ENCODE measurements around the gene NT5M. TPM values are rescaled to one million over a fixed set of nuclear protein-coding genes. Genes with fewer than 3 reads are reported as not detected.

The NT5M gene
- polyA plus RNA-seq, 2 of the 4 experiments (the other 2 are of a cell fraction): 5.3 to 5.9 TPM

Other genes with a start within 250 kb of the NT5M start
- 5.4 and 5.7 TPM in 2 replicates for gene PLD6, start 97.0 kb upstream of the NT5M start, polyA plus RNA-seq (2011; rRNA removed)
- 5.6 to 6.6 TPM (median 5.6 TPM) in 3 replicates for gene PLD6, start 97.0 kb upstream of the NT5M start, polyA plus RNA-seq (2017; fragmentation: RNase III; extraction: RNeasy Plus Mini Kit Qiagen cat#74134 plus additional on column Dnase treatment)
- gene FLCN, start 66.2 kb upstream of the NT5M start, polyA plus RNA-seq (2011; rRNA removed): 14.2 and 16.1 TPM in 2 replicates
- gene FLCN, start 66.2 kb upstream of the NT5M start, polyA plus RNA-seq (2017; fragmentation: RNase III; extraction: RNeasy Plus Mini Kit Qiagen cat#74134 plus additional on column Dnase treatment): 17.3 to 25.1 TPM (median 22.1 TPM) in 3 replicates
- 204 and 209 TPM in 2 replicates for gene COPS3, start 22.1 kb upstream of the NT5M start, polyA plus RNA-seq (2011; rRNA removed)
- gene COPS3, start 22.1 kb upstream of the NT5M start, polyA plus RNA-seq (2017; fragmentation: RNase III; extraction: RNeasy Plus Mini Kit Qiagen cat#74134 plus additional on column Dnase treatment): 144 to 164 TPM (median 149 TPM) in 3 replicates
- 13.0 and 15.2 TPM in 2 replicates for gene MED9, start 173.6 kb downstream of the NT5M start, polyA plus RNA-seq (2011; rRNA removed)
- 15.9 to 17.4 TPM (median 17.4 TPM) in 3 replicates for gene MED9, start 173.6 kb downstream of the NT5M start, polyA plus RNA-seq (2017; fragmentation: RNase III; extraction: RNeasy Plus Mini Kit Qiagen cat#74134 plus additional on column Dnase treatment)
- gene RASD1, start 193.0 kb downstream of the NT5M start, polyA plus RNA-seq (2011; rRNA removed): 0.99 and 1.4 TPM in 2 replicates
- gene RASD1, start 193.0 kb downstream of the NT5M start, polyA plus RNA-seq (2017; fragmentation: RNase III; extraction: RNeasy Plus Mini Kit Qiagen cat#74134 plus additional on column Dnase treatment): 0.77 to 0.92 TPM (median 0.80 TPM) in 3 replicates